ENCODE data around the gene EXOC2.

DNA sequence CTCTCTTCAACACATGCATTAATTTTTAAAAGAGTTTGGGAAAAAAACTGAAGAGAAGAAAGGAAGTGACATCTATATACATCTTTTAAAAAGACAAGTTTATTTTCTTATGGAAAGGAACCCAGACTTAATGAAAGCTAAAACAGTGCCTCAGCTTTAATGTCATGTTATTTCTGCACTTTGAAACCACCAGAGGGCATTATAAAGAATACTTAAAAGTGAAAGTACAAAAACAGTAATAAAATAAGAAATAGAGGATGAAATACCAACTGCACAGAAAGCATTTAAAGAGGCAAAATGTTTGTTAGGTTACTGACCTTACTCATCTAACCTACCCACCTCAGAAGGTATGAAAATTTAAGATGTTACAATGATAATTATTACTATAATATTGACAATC lies 134.8 kb downstream of the EXOC2 start:
- no peak for TF ChIP-seq POLR2A (IDR thresholded peaks at IDR 0.05)
- TF ChIP-seq POLR2AphosphoS5 (IDR thresholded peaks at IDR 0.05), result no peak
- no peak for TF ChIP-seq CTCF (IDR thresholded peaks at IDR 0.05)

All from breast epithelium (tissue), 3 donors.